HG03135 (cell line): ENCODE data around the gene KLK5.

Experiments
- ATAC-seq: cut with Tn5 transposase; IDR thresholded peaks from one replicate; pipeline ENCODE4 v1.9.1; 2021; ENCODE audit warnings: mild to moderate bottlenecking, moderate library complexity; ENCODE audit not compliant: unreplicated experiment

The KLK5 gene

GRCh38 chr19:50969413-50969760, 16.5 kb upstream of the KLK5 start, which contains the start of gene KLK6:
Gene KLK6, minus strand, starts transcription at chr19:50969591. Its CDS starts 1,487 bp downstream, at chr19:50968104.
- ATAC-seq = no peak

GRCh38 chr19:50968716-50969412, 16.0 kb upstream of the KLK5 start:
- ATAC-seq = no peak

- ATAC-seq = no peak
Measured at GRCh38 chr19:50967929-50968715, 15.3 kb upstream of the KLK5 start.

- no peak for ATAC-seq
Measured at GRCh38 chr19:50964266-50964665, 11.4 kb upstream of the KLK5 start.

GRCh38 chr19:50963381-50963780, 10.5 kb upstream of the KLK5 start:
- ATAC-seq = no peak

- no peak for ATAC-seq
Measured at GRCh38 chr19:50962245-50962644, 9.4 kb upstream of the KLK5 start.

- no peak for ATAC-seq
Measured at GRCh38 chr19:50959731-50960500, 7.1 kb upstream of the KLK5 start.

- no peak for ATAC-seq
Measured at GRCh38 chr19:50957587-50957986, 4.7 kb upstream of the KLK5 start.

GRCh38 chr19:50949861-50950260, 3.0 kb downstream of the KLK5 start:
- no peak for ATAC-seq

- ATAC-seq = no peak
Measured at GRCh38 chr19:50947123-50947522, 5.7 kb downstream of the KLK5 start.

GRCh38 chr19:50944795-50945194, 8.0 kb downstream of the KLK5 start:
- no peak for ATAC-seq

GRCh38 chr19:50943074-50943828, 9.6 kb downstream of the KLK5 start:
- ATAC-seq = no peak

GRCh38 chr19:50939596-50939995, 13.2 kb downstream of the KLK5 start:
- no peak for ATAC-seq

- no peak for ATAC-seq
Measured at GRCh38 chr19:50933640-50934039, 19.2 kb downstream of the KLK5 start.

GRCh38 chr19:50932690-50933083, 20.2 kb downstream of the KLK5 start:
- ATAC-seq = no peak

GRCh38 chr19:50932018-50932689, 20.7 kb downstream of the KLK5 start:
- ATAC-seq = no peak

- ATAC-seq = no peak
Measured at GRCh38 chr19:50931023-50931422, 21.8 kb downstream of the KLK5 start.

- no peak for ATAC-seq
Measured at GRCh38 chr19:50928831-50929230, 24.0 kb downstream of the KLK5 start.

GRCh38 chr19:50926144-50926543, 26.7 kb downstream of the KLK5 start:
- no peak for ATAC-seq

- no peak for ATAC-seq
Measured at GRCh38 chr19:50925734-50926133, 27.1 kb downstream of the KLK5 start.
